Pons (tissue), 1 donor: ENCODE results near the gene TMPRSS5.
"Not testable (repeated sequence)": the region's sequence is repeated elsewhere in the genome, so short reads cannot be mapped to it uniquely, and the experiment has no call there.

Experiments used
- DNase-seq: peaks from one replicate; pipeline ENCODE4 v3.0.0-alpha.2; 2016; ENCODE audit warnings: low spot score

The TMPRSS5 gene

DNA sequence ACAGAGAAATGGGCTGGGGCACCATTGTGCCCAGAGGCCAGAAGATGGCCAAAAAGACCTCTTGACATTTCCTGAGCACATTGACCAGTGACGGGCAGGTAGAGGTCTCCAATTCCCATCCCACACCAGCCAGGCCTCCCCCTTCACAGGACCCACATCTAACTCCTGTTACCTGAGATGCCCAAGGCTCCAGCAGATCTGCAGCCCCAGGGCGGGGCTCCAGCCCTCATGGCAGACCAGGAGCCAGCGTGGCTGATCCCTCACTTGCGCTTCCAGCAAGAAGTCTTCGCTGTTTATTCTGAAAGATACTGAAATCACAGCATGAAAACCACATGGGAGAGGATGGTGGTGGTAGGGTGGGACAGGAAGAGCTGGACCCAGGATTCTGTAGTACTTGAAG is 9.0 kb downstream of the TMPRSS5 start:
- no peak for DNase-seq

DNA sequence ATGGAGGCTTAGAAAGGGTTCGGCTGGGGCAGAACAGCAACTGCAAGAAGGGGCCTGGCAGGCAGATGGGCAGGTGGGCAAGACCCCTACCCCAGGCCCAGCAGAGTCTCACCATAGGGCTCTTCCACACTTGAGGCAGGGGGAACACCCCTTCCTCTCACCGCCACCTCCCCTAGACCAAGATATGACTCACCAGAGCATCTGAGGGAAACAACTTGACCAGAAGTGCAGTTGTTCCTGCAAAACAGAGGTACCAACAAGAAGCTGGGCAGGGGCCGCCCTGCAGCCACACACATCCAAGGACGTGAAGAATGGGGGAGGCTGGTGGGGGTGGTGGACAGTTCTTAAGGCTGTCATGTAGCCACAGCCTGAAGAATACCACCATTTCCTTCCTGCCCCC is 10.9 kb downstream of the TMPRSS5 start:
- no peak for DNase-seq

DNA sequence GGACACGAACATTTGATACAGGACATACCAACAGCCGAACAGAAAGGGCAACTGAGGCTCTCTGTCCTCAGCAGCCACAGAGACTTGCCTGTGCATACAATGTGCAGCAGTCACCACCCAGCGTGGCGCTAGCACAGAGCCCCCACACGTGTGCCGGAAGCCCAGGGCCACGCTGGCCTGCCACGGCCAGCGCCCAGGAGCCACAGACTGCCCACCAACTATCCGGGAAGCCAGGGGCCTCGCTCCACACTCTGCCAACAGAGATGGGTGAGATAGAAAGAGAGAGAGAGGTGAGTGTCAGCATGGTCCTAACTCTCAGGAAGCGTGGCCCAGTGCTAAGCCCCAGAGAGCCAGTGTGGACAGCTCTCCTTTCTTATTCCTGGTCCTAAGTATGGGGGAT is 11.7 kb downstream of the TMPRSS5 start:
- DNase-seq = no peak

DNA sequence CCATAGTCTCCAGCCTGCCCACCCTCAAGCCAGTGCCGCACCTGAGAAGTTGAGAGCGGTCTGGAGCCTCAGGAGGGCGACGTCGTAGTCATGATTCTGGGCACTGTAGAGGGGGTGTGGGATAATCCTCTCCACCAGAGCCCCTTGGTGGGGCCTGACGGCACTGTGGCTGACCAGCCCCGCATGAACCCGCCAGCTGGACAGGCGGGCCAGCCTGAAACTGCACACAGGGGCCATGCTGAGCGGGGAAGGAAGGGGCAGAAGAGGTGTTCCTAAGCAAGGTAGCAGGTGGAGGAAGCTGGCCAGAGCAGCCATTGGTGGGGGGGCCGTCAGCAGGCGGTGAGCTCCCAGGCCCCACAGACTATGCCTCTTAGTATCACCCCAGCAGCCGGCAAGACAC is 13.1 kb downstream of the TMPRSS5 start:
- no peak for DNase-seq

DNA sequence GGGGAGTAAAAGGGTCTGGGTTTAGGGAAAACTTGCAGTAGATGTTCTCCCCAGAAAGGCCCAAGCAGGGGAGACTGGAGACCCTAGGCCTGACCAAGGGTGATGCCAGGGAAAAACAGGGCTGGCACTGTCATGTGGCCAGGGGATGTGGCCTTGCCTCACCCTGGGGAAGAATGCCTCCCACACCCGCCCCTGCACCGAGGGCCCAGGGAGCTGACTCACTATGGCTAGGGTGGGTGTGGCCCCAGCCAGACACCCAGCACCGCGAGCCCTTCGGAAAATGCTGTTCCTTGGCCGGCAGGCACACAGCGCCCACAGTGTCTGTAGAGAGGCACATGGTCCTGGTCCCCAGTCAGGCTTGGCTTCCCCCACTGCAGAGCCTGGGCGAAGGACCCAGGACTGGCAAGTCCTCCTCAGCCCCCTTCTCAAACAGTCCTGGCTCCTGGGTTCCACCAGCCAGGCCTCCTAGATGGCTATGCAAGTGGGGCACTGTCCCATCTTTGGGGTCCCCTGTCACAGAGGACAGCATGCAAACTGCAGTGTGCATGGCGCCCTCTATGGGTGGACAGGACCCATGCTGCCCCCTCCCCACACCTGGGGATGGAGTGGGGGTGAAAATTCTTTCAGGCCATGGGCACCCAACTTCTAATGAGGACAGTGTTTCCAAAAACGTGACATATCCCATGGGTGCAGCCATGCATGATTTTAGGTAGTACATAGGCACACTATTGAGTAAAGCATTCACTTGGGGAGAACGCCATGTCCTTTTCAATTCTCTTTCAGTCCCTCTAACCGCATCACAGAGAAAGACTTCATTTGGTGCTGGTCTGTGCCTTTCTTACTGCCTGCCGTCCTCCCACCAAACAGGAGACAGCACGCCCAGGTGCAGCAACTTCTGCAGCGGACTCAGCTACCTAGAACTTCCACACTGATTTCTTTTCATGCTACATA is 15.2 kb downstream of the TMPRSS5 start:
- DNase-seq = no peak

DNA sequence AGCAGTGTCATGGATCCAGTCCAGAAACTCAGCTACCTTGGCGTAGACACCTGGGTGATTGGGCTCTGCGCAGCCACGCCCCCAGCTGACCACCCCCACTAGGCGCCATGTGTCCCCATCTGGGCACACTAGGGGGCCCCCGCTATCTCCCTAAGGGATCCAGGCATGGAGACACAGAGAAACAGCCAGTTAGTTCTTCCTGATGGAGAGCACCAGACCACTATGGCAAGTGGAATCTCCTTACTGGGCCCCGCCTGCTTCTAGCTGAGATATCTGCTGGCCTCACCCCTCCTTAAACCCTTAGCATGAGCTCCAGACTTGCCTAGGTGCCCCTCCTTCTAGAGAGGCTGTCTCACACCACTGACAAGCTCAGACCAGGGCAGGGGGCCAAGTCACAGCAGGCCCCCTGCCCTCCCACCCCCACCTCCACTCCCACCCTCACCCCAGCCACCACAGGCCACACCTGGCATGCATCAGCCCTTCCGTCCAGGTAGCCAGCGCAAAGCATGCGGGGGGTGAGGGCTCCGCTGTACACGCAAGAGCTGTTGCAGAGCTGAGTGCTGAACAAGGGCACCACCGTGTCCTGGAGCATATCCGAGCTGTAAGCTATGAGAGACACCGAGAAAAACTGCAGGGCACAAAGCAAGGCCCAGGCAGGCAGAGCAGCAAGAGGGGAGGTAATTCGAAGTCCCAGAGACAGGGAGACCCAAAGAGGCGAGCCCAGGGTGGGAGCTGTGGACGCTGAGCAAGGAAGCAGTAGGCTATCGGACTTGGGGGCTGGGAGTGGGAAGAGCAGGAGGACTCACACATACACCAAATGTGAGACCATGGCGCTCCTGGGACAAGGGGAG is 16.1 kb downstream of the TMPRSS5 start:
- DNase-seq = no peak

DNA sequence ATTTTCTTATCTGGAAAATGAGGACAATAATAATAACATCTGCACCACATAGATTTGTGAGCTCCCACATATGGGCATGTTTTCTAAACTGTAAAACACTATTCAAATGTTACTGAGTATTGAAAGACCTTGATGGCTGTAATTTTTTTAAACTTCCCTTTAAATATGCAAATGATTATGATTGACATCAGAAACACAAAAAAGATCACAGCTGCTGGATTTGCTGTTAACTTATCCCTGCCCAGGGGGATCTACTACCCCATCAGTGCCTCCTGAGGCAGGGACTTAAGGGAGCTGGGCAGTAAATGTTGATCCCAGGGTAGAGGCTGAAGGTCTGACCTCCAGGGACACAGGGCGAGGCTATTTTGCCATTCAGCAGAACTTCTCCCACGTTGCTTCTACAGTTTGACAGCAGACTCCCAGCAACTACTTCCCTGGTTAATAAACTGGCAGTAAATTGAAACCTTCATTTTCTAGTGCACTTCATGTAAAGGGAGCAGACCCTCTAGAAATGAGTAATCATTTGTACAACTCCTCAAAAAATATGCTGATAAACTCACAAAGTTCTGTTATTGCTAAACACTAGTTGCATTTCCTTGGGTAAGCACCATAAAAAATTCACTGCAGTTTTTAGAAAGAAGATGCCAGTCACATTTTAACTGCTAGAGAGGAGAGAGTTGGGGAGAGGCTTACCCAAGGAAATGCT is 20.3 kb downstream of the TMPRSS5 start:
- no peak for DNase-seq

DNA sequence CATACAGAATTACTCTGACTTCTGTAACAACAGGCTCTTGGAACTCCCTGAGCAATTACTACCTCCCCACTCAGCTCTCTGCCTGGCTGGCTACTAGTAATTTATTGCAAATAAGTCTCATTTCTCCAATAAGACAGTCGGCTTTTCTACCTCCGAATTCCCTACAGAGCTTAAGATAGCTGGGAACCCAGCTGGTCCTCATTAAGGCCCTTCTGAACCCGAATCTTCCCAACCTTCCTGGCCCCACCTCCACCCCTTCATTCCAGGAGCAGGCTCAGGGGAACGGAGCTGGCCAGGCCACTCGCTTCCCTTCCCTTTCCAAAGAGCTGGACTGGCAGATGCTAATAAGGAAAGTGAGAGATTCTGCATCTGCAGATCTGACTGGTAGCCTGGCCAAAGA is 21.6 kb downstream of the TMPRSS5 start:
- DNase-seq = no peak

DNA sequence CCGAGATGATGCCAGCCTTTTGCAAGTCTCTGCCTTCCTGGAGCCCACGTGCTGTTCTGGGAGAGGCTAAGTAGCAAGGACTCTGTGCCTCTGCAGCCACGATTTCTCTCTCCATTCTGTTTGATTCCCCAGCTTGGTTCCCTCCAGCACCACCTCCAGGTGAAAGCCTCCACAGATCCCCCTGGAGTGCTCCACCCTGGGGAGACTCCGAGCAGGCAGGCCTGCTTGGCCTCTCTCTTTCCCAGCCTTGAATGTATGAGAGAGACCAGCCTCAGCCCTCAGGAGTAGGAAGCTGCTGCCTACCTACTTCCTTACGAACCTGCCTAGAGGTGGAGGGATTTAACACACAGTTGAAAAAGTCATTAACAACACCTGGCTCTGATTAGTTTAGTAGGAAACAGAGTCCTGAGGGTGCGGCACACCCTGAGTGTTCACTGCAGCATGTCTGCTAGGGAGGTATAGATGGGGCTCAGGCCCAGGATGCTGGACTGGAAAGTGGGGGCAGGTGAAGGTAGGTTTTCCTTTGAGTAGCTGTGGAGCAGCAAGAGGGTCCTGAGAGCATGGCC is 22.5 kb downstream of the TMPRSS5 start:
- DNase-seq = no peak

DNA sequence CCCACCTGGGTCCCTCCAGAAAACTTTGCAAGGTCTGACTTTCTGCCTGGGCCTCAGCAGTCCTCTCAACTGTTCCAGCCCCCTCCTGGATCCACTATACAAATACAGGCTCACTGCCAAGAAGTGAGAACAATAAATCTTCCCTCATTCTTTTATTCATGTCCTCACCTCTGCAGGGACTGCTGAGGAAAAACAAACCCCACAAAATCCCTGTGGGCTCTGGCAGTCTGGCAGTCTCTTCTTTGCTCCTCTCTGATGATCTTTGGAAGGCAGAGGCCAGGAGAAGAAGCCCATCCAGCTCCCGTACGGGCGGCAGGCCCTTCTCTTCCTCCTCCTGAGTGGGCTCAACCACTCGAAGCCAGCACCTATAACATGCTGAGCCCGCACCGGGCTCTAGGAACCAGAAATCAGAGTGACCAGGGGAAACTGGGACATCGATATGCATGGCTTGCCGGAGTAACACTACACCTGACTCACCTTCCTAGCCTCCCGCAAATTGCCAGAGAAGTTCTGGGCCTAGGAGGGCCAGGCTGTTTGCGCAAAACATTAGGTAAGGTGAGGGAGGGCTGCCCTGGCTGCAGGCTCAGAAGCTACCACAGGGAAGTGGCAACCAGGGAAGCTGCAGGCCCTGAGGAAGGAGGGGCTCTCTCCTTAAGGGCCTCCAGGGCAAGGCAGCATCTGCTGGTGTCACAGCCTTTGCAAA is 24.2 kb downstream of the TMPRSS5 start:
- no peak for DNase-seq

DNA sequence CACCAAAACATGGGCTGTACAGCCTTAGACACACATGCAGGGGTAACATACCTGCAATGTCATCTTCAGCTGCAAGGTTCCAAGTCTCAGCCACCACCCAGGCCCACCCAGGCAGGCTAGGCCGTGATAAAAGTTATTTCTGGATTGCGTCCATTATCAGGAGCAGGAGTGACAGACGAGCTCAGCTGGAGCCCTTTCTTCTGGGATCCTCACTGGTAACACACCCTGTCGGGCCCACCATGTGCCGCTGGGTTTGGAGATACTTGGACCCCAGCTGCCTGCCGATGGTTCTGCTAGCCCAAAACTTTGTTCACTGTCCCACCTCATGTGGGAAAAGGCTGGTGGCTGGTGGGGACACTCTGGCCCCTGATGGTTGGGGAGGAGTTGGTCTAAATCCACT is 24.8 kb downstream of the TMPRSS5 start:
- DNase-seq = no peak

DNA sequence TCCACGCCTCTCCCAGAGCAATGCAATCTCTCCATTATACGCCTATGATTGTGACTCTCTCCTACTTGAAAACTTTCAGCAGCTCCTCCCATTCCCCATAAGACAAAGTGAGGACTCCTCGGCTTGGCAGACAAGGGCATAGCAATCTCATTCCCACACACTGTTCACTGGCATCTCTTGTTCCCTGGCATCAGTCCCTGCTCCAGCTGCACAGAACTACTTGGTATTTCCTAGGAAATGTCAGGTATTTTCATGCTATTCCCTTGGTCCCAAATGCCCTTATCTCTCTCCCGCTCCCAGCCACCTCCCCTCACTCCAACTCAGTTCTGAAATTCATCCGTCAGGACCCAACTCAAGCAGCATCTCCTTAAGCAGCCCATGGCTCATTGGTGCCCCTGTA is 28.4 kb downstream of the TMPRSS5 start:
- DNase-seq = no peak

DNA sequence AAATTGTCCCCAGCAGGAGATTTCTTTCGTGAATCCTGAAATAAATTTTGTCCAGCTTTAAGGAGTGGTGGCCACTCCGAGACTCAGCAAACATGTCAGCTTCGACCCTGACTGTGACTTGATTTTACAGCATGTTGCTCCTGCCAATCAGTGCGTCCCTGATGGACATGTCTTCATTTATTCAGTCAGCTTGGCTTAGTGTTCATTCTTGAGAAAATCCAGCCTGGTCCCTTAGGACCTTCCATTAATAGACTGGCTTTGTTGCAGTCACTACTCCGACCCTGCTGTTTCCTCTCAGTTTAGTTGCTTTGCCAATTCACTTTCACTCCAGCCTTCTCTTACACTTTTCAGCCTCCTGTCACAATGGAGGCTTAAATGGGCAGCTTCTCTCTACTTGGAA is 30.5 kb downstream of the TMPRSS5 start:
- DNase-seq = no peak

DNA sequence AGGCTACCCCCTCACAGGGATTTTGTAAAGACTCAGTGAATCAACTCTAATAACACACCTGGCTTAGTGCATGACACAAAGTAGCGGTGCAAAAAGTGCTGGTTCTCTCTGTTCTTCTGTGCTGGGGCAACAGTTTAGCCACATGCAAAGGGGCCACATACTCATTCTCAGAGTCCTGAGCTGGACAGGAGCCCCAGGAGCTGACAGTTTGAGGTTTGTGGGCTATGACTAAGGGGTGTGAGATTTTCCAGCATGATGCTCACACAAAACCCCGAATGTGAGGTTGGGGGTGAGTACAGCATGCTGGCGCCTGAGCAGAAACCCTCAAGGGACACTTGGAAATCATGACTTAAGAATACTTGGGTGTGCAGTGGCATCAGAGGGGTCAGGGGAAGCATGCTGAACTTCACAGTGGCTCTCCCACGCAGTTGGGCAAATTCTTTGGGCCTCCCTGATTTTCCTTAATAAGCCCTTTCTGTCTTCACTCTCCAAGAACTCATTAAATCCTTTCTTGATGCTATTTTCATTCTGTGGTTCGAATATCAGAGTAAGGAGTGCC is 31.0 kb downstream of the TMPRSS5 start:
- no peak for DNase-seq

DNA sequence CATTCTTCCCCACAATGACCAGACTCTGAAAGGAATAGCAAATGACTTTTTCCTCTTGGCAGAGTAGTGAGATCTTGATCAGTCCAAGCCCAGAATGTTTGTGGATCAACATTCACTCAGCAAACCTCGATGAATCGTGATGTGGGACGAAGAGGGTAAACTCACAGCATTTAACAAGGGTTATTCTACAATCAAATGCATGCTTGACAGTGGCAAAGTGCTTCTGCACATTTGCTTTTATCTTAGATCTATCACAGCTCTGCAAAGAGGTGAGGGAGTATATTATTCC is 31.8 kb downstream of the TMPRSS5 start:
- no peak for DNase-seq

DNA sequence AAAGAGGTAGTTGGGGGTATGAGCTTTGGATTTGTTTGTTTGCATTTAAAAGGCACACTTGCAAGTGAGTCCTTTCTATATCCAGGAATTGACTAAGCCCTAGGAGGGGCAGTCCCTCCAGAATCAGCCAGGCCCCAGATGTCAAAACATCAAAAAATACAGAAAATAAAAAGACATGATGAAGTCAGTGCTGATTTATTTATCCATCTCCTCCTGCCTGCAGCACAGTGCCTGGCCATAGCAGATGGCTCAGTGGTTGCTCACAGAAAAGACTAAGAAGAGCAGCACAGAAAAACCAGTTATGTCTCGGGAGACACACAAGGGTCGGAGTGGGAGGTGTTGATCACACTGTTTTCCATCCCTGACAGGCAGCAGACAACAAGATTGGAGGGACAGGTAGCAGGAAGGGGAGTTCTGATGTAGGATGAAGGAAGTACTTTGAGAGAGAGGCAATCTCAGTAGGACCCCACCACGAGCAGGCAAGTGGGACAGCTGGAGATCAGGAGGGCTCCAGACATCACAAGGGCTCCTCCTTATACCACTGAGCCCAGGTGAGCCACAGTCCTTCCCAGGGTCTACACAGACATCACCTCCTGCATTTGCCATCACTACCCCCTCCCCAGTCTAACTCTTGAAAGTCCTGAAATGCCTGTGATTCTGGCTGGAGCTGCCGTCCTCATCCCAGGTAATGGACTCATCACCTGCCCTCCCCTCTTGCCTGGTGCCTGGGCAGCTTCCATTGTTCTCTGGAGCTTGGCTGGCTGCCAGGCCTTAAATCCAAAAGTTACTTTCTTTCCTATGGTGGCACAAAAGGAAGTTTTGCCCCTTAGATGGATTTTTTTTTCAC is 32.3 kb downstream of the TMPRSS5 start:
- DNase-seq = no peak

DNA sequence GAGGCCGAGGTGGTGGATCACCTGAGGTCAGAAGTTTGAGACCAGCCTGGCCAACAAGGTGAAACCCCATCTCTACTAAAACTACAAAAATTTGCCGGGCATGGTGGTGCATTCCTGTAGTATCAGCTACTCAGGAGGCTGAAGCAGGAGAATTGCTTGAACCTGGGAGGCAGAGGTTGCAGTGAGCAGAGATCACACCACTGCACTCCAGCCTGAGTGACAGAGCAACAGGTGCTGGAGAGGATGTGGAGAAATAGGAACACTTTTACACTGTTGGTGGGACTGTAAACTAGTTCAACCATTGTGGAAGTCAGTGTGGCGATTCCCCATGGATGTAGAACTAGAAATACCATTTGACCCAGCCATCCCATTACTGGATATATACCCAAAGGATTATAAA is 34.2 kb downstream of the TMPRSS5 start:
- not testable (repeated sequence) for DNase-seq

DNA sequence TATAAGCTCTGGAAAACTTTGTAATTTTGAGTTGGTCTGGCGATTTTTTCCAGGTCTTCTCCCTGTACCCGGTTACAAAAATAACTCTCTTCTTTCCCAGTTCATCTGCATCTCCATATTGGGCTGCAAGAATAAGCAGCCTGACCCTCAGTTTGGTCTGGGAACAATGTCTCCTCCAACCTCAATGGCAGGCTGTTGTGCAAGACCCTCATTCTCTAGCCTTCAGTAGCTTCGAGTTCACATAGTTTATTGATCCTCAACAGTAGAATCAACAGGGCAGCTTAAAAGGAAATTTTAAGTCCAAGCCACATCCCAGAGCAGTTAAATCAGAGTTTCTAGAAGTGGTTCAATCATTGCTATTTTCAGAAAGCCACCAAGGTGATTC is 35.3 kb downstream of the TMPRSS5 start:
- DNase-seq = no peak

DNA sequence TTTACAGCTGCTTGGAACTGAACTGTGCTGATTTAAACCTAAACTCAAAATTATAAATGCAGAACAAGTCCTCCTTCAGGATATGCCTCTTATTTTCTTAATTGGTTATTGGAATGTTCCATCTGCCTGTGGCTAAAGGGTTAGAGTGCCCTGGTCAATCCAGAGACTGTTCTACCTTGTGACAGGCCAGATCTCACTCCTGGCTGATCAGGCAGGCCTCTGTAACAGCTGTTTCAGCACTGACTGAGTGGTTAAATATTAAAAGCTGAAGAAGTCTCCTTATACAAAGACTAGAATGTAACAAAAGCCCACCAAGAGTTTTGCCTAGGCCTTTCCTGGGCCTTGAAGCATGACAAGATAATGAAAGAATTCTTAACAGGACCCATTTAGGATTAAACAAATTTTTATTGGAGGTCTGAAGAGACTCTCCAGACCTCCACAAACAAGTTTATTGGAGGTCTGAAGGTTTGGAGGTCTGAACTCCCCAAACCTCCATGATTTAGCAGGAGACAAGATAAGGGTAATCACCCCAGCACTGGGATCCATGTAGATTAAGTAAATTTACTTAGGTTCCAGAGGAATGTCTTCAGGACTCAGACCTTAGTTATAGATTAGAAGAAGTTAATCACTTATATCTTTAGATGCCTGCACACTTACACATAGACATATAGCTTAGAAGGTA is 35.8 kb downstream of the TMPRSS5 start:
- DNase-seq = no peak

DNA sequence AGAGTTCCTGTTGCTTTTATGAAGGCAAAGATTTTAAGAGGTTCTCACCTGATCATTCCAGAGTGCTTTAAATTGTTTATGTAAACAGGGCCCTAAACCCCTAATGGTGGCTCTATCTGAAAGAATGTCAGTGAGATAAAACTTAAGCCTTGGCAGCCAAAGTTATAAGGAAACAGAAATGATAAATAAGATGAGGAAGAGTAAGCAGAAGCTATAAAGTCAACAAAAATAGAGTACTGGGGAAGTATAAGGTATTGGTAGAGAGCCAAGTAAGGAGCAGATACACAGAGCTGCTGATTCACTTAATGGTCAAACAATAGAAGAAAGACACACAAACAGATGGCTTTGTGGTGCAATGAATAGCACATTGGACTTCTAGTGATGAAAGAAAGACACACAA is 37.9 kb downstream of the TMPRSS5 start:
- DNase-seq = peak; percentile 5
